Gastroesophageal sphincter (tissue), 4 donors: ENCODE results near the gene SLC44A4. TPM values are rescaled to one million over a fixed set of nuclear protein-coding genes. Genes with fewer than 3 reads are reported as not detected.
"Not testable (repeated sequence)": the region's sequence is repeated elsewhere in the genome, so short reads cannot be mapped to it uniquely, and the experiment has no call there.

Source experiments
- ATAC-seq: fragments of 150-250 bp; one replicate; pipeline ENCODE4 v1.9.1; 2016; ENCODE audit warnings: mild to moderate bottlenecking, moderate library complexity
- H3K27ac ChIP-seq, 4 donors: fragments of 200-600 bp; sonication (generic) in 3 of 4; 1 replicate in 3 of 4; 2 replicates in 1 of 4; pipeline ENCODE4 v1.5.1; 2016 to 2019
- H3K27me3 ChIP-seq: fragments of 200-600 bp; sonication (generic); one replicate; pipeline ENCODE4 v1.5.1; 2019
- H3K36me3 ChIP-seq, 2 donors: fragments of 200-600 bp; sonication (generic); one replicate each; pipeline ENCODE4 v1.5.1; 2019; ENCODE audit warnings: control low read depth in 1 of 2
- H3K4me1 ChIP-seq, 3 donors: fragments of 200-600 bp; sonication (generic); 1 replicate in 2 of 3; 2 replicates in 1 of 3; pipeline ENCODE4 v1.5.1; 2016 to 2019; ENCODE audit warnings: control low read depth in 2 of 3
- H3K4me3 ChIP-seq, 2 donors: fragments of 200-600 bp; sonication (generic); one replicate each; pipeline ENCODE4 v1.5.1; 2019; ENCODE audit warnings: mild to moderate bottlenecking in 1 of 2, moderate library complexity in 1 of 2
- H3K9me3 ChIP-seq, 3 donors: fragments of 200-600 bp; sonication (generic); one replicate each; pipeline ENCODE4 v1.5.1; 2017 to 2019; ENCODE audit warnings: control low read depth in 2 of 3
- CTCF ChIP-seq, 4 experiments: fragments of 200-600 bp in 2 of 4; fragments of 450-650 bp in 2 of 4; sonication (generic) in 1 of 4; IDR thresholded peaks; one replicate each; pipeline ENCODE4 v1.5.1; 2017 to 2019; ENCODE audit warnings: antibody characterized with exemption in 4 of 4, mild to moderate bottlenecking in 2 of 4, moderate library complexity in 2 of 4
- EP300 ChIP-seq: sonication (generic); formaldehyde crosslinking; IDR thresholded peaks from one replicate; pipeline ENCODE4 v1.6.1; 2017; ENCODE audit warnings: antibody characterized with exemption, mild to moderate bottlenecking
- POLR2A ChIP-seq, 2 donors: fragments of 450-650 bp; IDR thresholded peaks; one replicate each; pipeline ENCODE4 v1.6.1; 2017; ENCODE audit warnings: antibody characterized with exemption in 2 of 2, mild to moderate bottlenecking in 2 of 2, moderate library complexity in 1 of 2
- POLR2AphosphoS5 ChIP-seq: sonication (generic); formaldehyde crosslinking; IDR thresholded peaks from one replicate; pipeline ENCODE4 v1.6.1; 2017; ENCODE audit warnings: antibody characterized with exemption
- WGBS, 2 donors: methylation state at CpG; one replicate each; pipeline ENCODE4 v1.1.5; 2018; ENCODE audit warnings: low coverage in 1 of 2; 5-methylcytosine and 5-hydroxymethylcytosine counted together
- total RNA-seq, 4 donors: library from RNA; depleted of rRNA; stranded (reverse); fragments of >200 nt; gene quantifications; one replicate each; pipeline ENCODE4 v1.1.0, GENCODE V29; 2016

Gene SLC44A4
- total RNA-seq, 4 donors from 2014 or later = 1.1 to 4.5 TPM; not detected in 2

DNA sequence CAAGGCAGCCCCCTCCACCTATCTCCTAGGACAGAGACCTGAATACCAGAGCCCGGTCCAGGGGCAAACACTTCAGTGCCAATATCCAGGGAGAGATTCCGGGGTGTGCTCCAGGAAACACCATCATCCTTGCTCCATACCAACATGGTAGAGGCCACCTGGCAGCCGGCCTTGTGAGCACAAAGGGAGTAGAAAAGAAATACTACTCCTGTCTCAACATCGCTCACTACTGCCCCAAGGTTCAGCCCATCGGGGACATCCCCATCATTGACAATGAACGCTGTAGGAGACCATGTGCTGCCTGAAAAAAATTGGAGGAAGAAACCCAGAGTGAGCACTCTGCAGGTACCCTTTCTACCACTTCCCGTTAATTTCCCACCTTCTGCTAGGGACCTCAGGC lies 17.6 kb downstream of the SLC44A4 start:
- no peak overlapping the region for H3K4me3 ChIP-seq
- no peak for ATAC-seq
- WGBS, 2 donors = 84 to 87% methylated on average over 3 to 4 of the region's 7 CpGs

GRCh38 chr6:31860349-31860748 lies 18.4 kb downstream of the SLC44A4 start:
- Histone ChIP-seq H3K9me3 (no peaks in the 10 kb centered on the region), H3K27ac (no peak overlapping the region), H3K4me1 (peaks cover 0 to 33% (median 6%) of the 10 kb centered on the region in 3 donors), H3K36me3 (peaks cover 0 to 48% of the 10 kb centered on the region in 2 donors), H3K4me3 (no peak overlapping the region), H3K27me3 (no peaks in the 10 kb centered on the region)
- 83 to 100% methylated on average over 2 to 6 of the region's 13 CpGs for WGBS, 2 donors
- TF ChIP-seq POLR2A (IDR thresholded peaks at IDR 0.05) (no peak), CTCF (IDR thresholded peaks at IDR 0.05) (no peak), POLR2AphosphoS5 (no peak), EP300 (no peak)
- ATAC-seq = no peak

More for the DNA sequence above, 17.6 kb downstream of the SLC44A4 start:
- H3K4me1 ChIP-seq = peaks cover 0 to 33% (median 6%) of the 10 kb centered on the region in 3 donors
- no peak overlapping the region for H3K27ac ChIP-seq
- peaks cover 0 to 48% of the 10 kb centered on the region in 2 donors for H3K36me3 ChIP-seq
- H3K9me3 ChIP-seq = no peaks in the 10 kb centered on the region
- H3K27me3 ChIP-seq = no peaks in the 10 kb centered on the region
- TF ChIP-seq POLR2A (IDR thresholded peaks at IDR 0.05) = no peak
- no peak for TF ChIP-seq CTCF (IDR thresholded peaks at IDR 0.05)
- TF ChIP-seq EP300 = no peak
- no peak for TF ChIP-seq POLR2AphosphoS5

GRCh38 chr6:31859923-31860322 lies 18.9 kb downstream of the SLC44A4 start:
- Histone ChIP-seq H3K9me3 (no peaks in the 10 kb centered on the region), H3K4me1 (peaks cover 0 to 33% (median 6%) of the 10 kb centered on the region in 3 donors), H3K27me3 (no peaks in the 10 kb centered on the region), H3K4me3 (no peak overlapping the region), H3K27ac (no peak overlapping the region), H3K36me3 (peaks cover 0 to 48% of the 10 kb centered on the region in 2 donors)
- WGBS, 2 donors = 65 to 83% methylated on average over 2 to 4 of the region's 11 CpGs
- TF ChIP-seq EP300 (no peak), CTCF (IDR thresholded peaks at IDR 0.05) (no peak), POLR2A (IDR thresholded peaks at IDR 0.05) (no peak), POLR2AphosphoS5 (no peak)
- ATAC-seq = no peak

DNA sequence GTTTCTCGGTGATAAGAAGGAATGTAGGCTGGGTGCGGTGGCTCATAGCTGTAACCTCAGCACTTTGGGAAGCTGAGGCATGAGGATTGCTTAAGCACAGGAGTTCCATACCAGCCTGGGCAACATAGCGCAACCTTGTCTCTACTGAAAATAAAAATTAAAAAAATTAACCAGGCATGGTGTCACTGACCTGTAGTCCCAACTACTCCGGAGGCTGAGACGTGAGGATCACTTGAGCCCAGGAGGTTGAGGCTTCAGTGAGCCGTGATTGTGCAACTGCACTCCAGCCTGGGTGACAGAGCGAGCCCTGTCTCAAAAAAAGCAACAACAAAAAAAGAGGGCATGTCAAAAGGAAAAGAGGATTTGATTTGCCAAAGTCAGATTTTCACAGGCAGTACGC lies 20.1 kb downstream of the SLC44A4 start:
- peaks cover 0 to 23% (median 6%) of the 10 kb centered on the region in 3 donors for H3K4me1 ChIP-seq
- no peaks in the 10 kb centered on the region for H3K27me3 ChIP-seq
- no peak for ATAC-seq
- 82 to 86% methylated on average over 5 to 8 of the region's 8 CpGs for WGBS, 2 donors
- no peak overlapping the region for H3K4me3 ChIP-seq
- no peak overlapping the region for H3K27ac ChIP-seq
- peaks cover 0 to 48% of the 10 kb centered on the region in 2 donors for H3K36me3 ChIP-seq
- no peaks in the 10 kb centered on the region for H3K9me3 ChIP-seq
- TF ChIP-seq POLR2AphosphoS5 (no peak), EP300 (no peak), CTCF (IDR thresholded peaks at IDR 0.05) (no peak), POLR2A (IDR thresholded peaks at IDR 0.05) (no peak)

DNA sequence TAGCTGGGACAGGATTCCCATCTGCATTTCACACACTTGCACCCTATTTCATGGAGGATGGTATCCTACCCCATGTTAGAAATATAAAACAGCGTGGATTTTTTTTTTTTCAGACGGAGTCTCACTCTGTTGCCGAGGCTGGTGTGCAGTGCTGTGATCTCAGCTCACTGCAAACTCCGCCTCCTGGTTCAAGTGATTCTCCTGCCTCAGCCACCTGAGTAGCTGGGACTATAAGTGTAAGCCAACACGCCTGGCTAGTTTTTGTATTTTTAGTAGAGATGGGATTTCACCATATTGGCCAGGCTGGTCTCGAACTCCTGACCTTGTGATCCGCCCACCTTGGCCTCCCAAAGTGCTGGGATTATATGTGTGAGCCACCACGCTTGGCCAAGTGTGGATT lies 21.0 kb downstream of the SLC44A4 start:
- not testable (repeated sequence) for ATAC-seq, H3K27ac ChIP-seq, H3K9me3 ChIP-seq, H3K27me3 ChIP-seq, H3K4me3 ChIP-seq
- peaks cover 0 to 48% of the 10 kb centered on the region in 2 donors for H3K36me3 ChIP-seq
- WGBS, 2 donors = 81 to 88% methylated on average over 6 to 8 of the region's 8 CpGs
- H3K4me1 ChIP-seq = peaks cover 0 to 16% (median 6%) of the 10 kb centered on the region in 3 donors

- ATAC-seq = not testable (repeated sequence)
- 92% methylated on average over 2 of the region's 35 CpGs; no CpG with 5 or more reads in 1 of the 2 donors for WGBS, 2 donors
Observed at GRCh38 chr6:31851980-31852718, 26.6 kb downstream of the SLC44A4 start.

More at GRCh38 chr6:31851980-31852718, 26.6 kb downstream of the SLC44A4 start:
- H3K27ac ChIP-seq, H3K9me3 ChIP-seq, H3K27me3 ChIP-seq, H3K36me3 ChIP-seq, H3K4me3 ChIP-seq, H3K4me1 ChIP-seq: not testable (repeated sequence)
